NCI-H2227 (cell line): Measurements from ENCODE around the gene BPNT1.

Experiments
- DNase-seq: peaks from one replicate; lab custom pipeline; 2025; ENCODE audit not compliant: unreplicated experiment; lab: John Stamatoyannopoulos, UW

The BPNT1 gene

GRCh38 chr1:220012259-220012658 lies 77.3 kb downstream of the BPNT1 start:
- DNase-seq = no peak

GRCh38 chr1:220011620-220012019 lies 78.0 kb downstream of the BPNT1 start:
- DNase-seq = no peak
